Choroid plexus epithelial cell (primary cell): ENCODE results near the gene IL11.

ENCODE experiments used
- DNase-seq: peaks from one replicate; pipeline ENCODE4 v3.0.0-alpha.2; 2010; ENCODE audit warnings: low read depth
- H3K4me3 ChIP-seq: 2 replicates; pipeline ENCODE4 v1.5.1; 2011; ENCODE audit warnings: low read depth, mild to moderate bottlenecking, control low read depth, low read length, moderate library complexity
- TF ChIP-seq, protein P1 (sequence below): conservative IDR thresholded peaks from 2 replicates; pipeline ENCODE4 v1.5.1; 2011; ENCODE audit warnings: low read depth, mild to moderate bottlenecking, control low read depth, inconsistent platforms, low read length, moderate library complexity

The IL11 gene

DNA sequence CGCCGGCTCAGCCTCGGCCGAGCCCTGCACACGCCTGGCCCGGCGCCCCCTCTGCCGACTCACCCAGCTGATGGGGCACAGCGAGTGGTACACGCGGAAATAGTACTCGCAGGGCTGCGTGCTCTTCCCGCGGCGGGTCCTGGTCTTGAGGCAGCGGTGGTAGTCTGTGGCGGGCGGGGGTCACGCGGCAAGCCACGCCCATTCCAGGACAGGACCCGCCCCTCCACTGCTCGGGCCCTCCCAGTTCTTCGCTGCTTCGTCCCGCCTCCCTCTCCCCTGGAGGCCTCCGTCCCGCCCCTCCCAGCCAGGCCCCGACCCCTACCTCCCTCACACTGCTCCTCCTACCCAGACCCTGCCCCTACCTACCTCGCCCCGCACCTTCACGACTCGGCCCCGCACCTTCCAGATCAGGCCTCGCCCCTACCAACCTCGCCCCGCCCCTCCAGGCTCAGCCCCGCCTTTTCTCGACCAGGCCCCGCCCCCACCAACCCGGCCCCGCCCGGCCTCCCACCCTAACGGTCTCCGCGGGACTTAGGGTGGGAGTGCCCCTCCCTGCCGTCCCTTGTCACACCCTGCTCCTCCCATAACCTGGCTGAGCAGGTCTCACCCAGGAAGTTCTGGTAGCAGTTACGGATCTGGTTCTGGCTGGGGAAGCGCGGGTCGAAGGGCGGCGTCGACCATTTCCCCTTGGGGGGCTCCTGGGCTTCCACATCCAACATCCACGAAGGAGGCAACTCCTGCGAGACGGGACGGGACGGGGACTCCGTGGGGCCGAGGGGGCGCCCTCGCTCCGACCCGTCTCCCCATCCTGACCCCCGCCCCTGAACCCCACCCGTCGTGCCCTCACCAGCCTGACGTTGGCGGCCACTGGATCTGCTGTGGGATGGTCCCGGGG is 16.2 kb downstream of the IL11 start:
- TF ChIP-seq, protein P1, sequence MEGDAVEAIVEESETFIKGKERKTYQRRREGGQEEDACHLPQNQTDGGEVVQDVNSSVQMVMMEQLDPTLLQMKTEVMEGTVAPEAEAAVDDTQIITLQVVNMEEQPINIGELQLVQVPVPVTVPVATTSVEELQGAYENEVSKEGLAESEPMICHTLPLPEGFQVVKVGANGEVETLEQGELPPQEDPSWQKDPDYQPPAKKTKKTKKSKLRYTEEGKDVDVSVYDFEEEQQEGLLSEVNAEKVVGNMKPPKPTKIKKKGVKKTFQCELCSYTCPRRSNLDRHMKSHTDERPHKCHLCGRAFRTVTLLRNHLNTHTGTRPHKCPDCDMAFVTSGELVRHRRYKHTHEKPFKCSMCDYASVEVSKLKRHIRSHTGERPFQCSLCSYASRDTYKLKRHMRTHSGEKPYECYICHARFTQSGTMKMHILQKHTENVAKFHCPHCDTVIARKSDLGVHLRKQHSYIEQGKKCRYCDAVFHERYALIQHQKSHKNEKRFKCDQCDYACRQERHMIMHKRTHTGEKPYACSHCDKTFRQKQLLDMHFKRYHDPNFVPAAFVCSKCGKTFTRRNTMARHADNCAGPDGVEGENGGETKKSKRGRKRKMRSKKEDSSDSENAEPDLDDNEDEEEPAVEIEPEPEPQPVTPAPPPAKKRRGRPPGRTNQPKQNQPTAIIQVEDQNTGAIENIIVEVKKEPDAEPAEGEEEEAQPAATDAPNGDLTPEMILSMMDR = no peak
- H3K4me3 ChIP-seq = peak overlapping the region; percentile 59
- DNase-seq = peak; percentile 61

DNA sequence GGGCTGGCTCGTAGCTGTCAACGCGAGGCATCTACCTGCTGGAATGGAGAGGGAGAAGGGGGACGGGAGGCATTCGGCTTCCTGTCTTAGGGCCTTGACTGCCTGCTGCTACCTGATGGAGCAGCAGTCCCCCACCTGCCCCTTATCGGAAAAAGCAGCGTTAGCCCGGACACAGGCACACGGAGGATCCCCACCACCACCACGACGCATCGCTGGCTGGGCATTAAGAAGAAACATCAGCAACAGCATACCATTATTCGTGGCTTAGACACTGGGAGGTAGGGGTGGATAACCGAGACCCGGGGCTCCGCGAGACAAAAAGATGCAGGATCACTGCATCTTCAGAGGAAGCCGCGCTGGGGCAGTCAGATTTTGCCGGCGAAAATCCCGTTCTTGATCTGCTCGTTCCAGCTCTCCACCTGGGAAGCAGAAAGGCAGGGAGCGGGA is 16.9 kb downstream of the IL11 start:
- peak overlapping the region; percentile 59 for H3K4me3 ChIP-seq
- no peak for DNase-seq
- TF ChIP-seq, protein P1 = no peak

DNA sequence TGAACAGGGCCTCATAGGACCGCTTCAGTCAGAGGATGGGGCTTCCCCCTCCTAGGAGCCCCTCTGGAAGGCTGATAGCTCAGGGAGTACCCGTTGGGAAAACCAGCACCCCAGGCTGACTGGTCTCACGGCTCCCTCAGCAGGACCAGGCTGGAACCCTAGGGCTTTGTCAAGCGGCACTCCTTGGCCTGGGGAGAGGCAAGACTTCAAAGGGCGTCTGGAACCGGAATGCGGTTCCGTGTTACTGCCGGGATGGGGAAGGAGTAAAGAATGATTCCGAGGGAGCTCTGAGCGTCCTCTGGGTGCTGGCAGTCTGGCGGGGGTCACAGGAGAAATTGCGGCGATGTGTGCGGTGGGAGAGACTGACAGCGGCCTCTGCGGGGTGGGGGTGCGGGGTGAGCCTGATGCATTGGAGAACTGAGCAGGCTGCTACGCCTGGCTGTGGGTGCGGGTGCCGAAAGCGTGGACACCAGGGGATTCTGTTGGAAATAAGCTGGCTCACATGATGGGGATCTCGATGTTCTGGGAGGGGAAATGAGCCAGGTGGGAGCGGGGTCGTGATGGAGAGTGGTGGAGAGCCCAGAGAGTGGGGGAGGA is 17.6 kb downstream of the IL11 start:
- TF ChIP-seq, protein P1 = no peak
- H3K4me3 ChIP-seq = no peak overlapping the region
- DNase-seq = no peak

DNA sequence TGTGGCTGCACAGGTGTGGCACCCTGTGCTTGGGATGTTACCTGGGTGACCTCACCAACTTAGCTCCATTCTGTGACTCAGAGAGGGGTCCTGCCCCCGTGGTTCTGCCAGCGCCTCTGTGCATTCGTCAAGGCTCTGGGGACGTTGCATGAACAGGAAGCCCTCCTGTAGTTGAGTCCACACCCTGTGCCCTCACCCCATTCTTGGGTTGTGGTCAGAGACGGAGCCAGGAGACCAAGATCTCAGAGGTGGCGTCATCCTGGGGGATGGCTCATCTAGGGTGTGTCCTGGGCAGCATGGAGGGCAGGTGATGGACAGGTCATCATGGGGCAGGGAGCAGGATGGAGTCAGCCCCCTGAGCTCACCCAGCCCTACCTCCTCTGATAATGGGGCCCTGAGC is 18.2 kb downstream of the IL11 start:
- TF ChIP-seq, protein P1 = no peak
- DNase-seq = no peak
- no peak overlapping the region for H3K4me3 ChIP-seq

DNA sequence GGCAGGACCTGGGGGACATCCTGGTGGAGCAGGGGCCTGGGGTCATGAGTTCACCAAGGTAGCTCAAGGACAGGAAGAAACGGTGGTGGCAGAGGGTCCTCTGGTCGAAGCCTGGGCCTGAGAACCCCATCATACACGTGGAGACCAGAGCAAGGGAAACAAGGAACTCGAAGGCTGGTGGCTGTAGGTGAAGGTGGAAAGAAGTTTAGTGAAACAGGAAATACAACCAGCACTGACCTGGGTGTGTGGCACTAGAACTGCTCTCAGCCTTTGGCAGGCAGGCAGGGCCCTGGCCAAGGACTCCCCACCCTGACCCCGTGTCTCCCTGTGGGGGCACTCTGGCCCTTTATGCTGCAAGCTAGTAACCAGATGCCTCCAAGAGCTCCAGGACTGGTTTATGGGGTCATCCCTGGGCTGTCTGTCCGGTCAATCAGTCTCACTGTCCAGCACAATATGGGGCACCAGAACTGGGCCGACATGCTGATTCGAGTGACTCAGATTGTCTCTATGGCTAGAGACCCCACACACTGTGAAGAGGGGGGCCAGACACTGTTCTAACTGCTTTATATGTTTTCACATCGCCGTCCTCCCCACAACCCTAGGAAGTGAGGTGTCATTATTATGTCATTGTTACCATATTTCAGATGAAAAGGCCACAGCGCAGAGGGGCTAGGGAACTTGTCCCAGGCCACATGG is 19.5 kb downstream of the IL11 start:
- TF ChIP-seq, protein P1 = no peak
- no peak for DNase-seq
- H3K4me3 ChIP-seq = no peak overlapping the region

DNA sequence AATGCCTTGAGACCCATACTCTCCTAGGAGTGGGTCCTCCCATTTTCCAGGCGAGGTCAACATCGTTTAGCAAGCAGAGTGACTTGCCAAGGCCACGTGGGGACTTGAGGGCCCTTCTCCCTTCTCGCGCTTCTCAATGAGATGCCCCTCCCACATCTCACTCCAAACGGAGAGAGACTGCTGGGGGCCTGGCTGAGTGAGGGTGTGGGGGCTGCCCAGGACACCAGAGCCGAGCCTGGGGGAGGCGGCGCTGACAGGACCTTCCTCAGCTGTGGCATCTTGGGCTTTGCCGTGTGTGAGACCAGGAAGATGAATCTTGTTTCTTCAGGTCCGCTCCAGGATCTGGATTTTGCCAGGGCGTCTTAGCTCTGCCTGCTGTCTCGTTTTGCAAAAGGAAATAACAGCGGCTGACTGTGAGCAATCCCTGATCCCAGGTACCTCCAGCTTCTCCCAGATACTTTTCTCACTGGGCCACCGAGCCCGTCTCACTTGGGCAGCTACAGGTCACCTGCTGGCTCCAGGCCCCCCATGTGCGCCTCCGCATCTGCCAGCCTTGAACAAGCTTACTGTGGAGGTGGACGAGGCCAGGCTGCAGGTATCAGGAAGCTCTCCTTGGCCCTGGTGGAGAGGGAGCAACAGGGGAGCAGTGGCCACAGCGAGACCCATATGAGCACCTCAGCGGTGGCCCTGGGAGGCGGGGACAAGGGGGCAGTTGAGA is 21.8 kb downstream of the IL11 start:
- no peak for DNase-seq
- TF ChIP-seq, protein P1 = no peak
- no peak overlapping the region for H3K4me3 ChIP-seq
